NCI-H524 treated with DMSO at 0.1 percent for 48 hours (cell line): ENCODE measurements around the gene CDK12.
"Not testable (repeated sequence)": the region's sequence is repeated elsewhere in the genome, so short reads cannot be mapped to it uniquely, and the experiment has no call there.

ENCODE experiments used
- DNase-seq: peaks from one replicate; lab custom pipeline; 2025; lab: John Stamatoyannopoulos, UW

CDK12 gene

DNA sequence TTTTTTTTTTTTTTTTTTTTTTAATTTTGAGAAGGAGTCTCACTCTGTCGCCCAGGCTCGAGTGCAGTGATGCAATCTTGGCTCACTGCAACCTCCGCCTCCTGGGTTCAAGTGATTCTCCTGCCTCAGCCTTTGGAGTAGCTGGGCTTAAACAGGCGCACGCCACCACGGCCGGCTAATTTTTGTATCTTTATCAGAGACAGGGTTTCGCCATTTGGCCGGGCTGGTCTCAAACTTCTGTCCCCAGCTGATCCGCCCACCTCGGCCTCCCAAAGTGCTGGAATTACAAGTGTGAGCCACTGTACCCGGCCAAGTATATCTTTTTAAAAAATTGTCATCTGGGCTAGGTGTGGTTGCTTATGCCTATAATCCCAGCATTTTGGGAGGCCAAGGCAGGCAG, 35.6 kb downstream of the CDK12 start:
- not testable (repeated sequence) for DNase-seq

DNA sequence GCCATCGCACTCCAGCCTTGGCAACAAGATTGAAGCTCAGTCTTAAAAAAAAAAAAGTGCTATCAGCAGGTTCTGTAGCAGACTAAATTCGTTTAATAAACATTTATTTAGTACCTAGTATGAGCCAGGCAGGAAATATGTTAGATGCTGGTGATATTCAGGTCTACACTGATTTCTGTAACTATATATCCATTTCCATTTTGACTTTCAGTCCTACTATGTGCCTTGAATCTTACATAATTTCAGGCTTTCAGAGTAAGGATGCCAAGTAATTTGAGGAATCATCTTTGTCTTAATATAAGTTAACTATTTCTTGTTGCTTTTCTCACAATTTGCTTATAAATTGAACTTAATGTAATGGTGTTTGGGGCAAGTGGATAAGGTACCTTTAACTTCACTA, 46.2 kb downstream of the CDK12 start:
- DNase-seq = no peak

DNA sequence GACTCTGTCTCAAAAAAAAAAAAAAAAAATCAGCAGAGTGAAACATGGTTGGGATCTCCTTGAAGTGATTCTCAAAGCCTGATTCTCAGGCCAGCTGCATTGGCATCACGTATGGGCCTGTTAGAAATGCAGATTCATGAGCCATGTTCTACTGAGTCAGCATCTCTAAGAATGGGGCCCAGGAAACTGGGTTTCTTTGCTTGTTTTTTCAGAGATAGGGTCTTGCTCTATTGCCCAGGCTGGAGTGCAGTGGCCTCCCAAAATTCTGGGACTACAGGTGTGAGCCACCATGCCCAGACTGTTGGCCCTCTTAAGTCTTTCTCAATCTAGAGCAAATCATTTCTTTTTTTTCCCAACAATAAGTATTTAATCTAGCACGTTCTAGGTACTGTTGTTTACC, 47.7 kb downstream of the CDK12 start:
- DNase-seq = no peak

DNA sequence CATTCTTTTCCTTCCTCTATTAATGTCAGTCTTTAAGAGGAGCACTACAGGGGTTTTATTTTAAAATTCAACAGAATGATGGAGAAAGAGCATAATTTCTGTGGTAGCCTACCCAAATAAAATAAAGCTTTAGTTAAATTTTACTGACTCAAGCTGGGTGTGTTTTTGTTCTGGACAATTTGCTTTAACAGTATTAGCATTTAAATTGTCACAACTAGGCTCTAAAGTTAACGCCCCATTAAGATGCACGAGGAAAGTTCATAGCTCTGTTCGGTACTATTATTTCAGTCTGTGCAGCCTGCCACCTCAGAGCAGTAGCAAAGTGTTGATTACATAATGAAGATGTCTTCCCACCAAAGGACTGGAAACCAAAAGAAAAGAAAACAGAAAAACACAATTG, 52.0 kb downstream of the CDK12 start:
- no peak for DNase-seq

DNA sequence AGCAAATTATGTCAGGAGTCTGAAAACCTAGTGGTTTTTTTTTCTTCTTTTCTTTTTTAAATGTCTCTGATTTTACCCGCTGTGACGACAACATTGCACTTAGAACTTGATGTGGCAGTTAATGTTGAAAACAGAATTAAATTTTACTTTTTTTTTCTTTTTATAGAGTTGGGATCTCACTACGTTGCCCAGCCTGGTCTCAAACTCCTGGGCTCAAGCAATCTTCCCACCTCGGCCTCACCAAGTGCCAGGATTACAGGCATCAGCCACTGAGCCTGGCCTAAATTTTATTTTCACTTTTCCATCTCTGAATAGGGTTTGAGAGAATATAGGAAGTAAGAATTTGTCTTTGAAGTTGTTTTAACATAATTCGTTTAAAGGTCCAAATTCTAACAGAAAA, 52.6 kb downstream of the CDK12 start:
- no peak for DNase-seq

DNA sequence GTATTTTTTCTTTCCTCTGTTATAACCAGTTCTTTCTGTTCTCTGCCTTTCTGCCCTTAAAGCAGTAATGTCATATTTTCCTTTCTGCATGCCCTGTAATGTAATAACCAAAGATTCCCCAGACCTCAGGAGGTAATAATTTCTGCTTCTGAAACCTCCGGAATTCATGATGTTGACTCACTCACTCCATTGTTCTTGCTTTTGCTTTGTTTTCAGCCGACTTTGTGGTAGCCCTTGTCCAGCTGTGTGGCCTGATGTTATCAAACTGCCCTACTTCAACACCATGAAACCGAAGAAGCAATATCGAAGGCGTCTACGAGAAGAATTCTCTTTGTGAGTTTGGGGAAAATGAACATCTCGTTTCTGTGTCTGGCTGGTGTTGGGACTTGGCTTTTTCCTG, 55.9 kb downstream of the CDK12 start:
- no peak for DNase-seq

DNA sequence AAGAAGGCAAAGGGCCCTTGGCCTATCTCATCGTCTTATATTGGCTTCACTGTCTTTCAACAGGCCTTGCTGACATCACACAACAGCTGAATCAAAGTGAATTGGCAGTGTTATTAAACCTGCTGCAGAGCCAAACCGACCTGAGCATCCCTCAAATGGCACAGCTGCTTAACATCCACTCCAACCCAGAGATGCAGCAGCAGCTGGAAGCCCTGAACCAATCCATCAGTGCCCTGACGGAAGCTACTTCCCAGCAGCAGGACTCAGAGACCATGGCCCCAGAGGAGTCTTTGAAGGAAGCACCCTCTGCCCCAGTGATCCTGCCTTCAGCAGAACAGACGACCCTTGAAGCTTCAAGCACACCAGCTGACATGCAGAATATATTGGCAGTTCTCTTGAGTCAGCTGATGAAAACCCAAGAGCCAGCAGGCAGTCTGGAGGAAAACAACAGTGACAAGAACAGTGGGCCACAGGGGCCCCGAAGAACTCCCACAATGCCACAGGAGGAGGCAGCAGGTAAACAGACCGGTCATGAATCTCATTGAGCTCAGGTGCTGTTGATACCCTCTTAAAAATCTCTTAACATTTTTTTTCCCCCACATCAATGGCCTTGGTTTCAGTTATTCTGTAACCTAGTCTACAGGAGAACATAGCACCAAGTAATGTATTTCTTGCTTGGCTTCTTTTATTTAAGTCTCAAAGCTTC, 64.7 kb downstream of the CDK12 start:
- DNase-seq = no peak

DNA sequence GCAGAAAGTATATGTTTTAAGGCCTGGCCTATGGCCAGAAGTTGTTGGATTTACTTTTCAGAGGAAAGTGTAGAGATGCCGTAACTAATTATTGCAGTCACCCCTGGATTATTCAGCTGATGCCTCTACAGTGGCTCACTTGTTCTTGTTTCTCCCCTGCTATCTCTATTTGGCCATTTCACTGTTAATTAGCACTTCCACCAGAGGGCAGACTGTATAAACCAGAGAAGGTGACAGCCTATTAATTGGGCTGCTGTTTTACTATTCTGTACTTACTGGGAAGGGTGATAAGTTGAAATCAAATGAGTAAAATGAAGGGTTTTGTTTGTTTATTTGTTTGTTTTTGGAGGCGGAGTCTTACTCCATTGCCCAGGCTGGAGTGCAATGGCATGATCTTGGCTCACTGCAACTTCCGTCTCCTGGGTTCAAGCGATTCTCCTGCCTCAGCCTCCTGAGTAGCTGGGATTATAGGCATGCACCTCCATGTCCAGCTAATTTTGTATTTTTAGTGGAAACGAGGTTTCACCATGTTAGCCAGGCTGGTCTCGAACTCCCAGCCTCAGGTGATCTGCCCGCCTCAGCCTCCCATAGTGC, 66.0 kb downstream of the CDK12 start:
- no peak for DNase-seq

DNA sequence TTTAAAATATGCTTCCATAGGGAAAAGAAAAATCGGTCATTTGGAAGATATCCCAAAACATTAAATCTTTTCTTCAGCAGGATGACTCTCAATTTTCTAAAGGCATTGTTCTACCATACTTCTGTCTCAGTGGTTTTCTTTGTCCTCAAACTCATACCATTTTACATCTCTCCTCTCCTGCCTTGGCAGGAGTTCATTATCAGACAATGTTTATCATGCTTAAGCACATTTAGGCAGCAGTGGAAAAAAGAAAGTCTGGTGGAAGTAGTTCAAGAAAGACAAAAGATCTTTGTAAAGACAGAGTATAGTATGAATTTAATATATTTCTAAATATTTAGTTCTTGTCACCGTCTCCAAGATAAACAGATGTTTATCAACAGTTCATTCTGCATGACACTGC, 68.2 kb downstream of the CDK12 start:
- DNase-seq = no peak

DNA sequence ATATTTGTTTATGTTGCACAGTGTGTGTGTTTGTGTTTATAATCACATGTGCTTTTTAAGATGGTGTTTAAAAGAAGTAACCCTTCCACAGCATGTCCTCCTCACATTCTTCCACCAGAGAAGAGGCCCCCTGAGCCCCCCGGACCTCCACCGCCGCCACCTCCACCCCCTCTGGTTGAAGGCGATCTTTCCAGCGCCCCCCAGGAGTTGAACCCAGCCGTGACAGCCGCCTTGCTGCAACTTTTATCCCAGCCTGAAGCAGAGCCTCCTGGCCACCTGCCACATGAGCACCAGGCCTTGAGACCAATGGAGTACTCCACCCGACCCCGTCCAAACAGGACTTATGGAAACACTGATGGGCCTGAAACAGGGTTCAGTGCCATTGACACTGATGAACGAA, 69.2 kb downstream of the CDK12 start:
- DNase-seq = no peak

DNA sequence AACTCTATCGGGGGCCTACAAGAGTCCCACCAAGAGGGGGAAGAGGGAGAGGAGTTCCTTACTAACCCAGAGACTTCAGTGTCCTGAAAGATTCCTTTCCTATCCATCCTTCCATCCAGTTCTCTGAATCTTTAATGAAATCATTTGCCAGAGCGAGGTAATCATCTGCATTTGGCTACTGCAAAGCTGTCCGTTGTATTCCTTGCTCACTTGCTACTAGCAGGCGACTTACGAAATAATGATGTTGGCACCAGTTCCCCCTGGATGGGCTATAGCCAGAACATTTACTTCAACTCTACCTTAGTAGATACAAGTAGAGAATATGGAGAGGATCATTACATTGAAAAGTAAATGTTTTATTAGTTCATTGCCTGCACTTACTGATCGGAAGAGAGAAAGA, 70.0 kb downstream of the CDK12 start:
- DNase-seq = no peak

DNA sequence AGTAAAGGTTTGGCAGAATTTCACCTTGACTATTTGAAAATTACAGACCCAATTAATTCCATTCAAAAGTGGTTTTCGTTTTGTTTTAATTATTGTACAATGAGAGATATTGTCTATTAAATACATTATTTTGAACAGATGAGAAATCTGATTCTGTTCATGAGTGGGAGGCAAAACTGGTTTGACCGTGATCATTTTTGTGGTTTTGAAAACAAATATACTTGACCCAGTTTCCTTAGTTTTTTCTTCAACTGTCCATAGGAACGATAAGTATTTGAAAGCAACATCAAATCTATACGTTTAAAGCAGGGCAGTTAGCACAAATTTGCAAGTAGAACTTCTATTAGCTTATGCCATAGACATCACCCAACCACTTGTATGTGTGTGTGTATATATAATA, 72.6 kb downstream of the CDK12 start:
- DNase-seq = no peak

DNA sequence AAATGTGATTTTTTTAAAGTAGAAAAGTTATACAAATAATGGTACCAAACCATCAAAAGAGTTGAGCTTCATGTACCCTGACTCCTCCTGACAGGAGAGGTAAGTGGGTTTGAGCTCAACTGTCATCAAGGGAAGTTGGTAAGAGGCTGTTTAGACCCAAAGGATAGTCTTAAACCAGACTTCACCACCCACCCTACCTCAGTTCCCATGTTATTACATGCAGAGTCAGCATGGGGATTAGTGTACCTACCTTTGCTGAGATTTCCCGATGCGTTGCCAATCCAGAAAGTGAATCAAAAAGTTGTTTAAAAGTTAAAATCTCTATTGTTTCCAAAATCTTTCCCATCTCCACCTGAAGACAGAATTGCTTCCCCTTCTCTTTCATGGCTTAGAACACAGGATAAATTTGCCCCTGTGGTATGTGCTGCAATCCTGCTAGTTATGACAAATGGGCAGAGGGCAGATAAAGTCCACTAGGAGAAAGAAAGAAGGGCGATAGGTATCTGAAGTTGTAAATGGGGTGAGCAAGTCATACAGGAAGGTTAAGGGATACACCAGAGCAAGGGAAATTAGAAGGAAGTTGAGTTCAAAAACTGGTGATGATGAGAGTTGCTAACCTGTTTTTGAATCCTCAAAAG, 73.6 kb downstream of the CDK12 start:
- DNase-seq = no peak

DNA sequence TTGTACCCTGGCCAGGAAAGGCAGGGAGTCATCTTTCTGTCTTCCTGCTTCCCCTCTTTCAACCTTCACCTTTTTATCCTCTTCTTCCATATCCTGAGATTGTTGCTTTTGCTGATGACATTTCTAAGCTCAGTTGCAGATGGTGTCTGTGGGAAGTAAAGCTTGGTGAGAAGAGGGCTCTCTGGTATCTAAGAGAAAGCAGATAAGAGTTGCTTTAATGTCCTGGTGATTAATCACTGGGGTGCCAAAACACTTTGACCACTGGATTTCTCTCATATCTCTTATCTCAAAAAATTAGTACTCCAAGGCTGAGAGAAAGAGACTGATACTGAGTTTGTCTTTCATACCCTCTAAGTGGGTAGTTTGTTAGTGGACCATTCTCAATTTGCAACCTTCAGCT, 75.2 kb downstream of the CDK12 start:
- DNase-seq = no peak

DNA sequence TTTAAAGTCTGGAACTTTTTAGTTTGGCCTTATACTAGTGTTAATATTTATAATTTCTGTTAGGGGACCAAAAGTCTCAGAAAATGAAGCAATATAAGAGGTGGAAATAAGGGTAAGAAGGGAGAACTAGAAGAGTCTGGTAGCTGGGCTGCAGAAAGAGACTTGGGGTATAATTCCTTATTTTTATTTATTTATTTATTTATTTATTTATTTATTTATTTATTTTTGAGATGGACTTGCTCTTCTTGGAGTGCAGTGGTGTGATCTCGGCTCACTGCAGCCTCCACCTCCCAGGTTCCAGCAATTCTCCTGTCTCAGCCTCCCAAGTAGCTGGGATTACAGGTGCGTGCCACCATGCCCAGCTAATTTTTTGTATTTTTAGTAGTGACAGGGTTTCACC, 76.1 kb downstream of the CDK12 start:
- not testable (repeated sequence) for DNase-seq

DNA sequence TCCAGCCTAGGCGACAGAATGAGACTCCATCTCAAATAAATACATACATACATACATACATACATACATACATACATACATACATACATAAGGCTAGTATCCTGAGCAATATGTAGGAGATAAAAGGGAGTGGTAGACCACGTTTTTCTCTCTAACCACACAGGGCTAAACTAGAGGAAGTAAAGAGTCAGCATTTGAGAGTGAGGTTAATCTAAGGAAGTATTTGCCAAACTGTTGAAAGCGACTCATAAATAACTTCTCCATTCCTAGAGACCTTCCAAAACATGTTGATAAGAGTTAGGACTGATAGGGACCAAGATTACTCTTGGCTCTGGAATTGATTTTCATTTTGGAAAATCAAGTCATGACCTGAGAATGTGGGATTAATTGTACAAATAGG, 77.6 kb downstream of the CDK12 start:
- DNase-seq = no peak

DNA sequence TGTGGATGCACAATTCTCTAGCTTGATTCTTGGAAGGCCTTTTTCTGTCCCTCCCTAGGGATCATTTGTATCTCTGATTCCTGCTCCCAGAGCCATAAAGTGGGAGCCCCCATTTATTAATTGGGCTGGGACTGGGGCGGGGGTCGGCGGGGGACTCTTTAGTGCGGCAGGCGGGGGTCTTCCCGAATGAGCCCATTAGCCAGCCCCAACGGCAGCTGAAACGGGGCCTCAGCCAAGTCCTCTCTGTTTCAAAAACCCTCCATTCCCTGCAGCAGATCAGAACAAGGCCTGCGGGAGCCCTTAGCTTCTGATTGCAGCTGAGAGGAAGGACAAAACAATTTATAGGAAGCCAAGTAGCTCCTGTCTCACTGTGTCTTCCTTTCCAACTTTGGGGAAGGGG, 79.3 kb downstream of the CDK12 start:
- DNase-seq = no peak

DNA sequence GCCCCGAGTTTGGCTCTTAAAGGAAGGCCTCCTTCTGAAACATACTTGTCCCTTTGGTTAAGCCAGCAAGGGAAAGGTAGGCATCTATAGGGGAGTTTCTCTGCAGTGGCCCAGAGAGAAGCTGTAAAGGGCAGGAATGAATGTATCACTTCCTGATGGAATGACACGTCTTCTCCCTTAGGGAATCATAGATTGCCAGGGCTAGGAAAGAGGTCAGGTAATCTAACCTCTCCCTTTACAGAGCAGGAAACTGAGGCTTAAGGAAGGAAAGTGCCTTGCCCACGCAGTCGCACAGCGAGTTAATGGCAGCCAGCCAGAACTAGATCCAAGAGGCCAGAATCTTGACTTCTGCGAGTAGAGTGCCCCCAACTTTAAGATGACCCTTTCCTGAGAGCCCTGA, 80.4 kb downstream of the CDK12 start:
- DNase-seq = no peak

DNA sequence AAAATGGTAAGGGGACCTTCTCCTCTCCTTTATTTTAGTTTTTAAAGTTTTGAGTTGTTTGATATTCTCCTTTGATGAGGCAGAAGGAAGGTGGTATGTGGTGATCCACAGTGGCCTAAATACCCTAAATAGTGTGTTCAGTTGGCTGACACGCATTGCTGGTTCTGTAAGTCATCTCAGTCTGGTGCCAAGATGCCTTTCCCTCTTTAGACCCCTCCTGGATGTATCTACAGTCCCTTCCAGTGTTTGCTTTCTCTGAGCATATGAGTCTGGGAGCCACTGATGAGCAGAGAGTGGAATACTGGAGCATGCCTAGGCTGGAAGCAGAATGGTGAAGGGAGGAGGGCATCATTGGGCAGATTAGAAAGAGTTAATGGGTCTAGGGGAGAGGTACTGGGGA, 81.9 kb downstream of the CDK12 start:
- no peak for DNase-seq

DNA sequence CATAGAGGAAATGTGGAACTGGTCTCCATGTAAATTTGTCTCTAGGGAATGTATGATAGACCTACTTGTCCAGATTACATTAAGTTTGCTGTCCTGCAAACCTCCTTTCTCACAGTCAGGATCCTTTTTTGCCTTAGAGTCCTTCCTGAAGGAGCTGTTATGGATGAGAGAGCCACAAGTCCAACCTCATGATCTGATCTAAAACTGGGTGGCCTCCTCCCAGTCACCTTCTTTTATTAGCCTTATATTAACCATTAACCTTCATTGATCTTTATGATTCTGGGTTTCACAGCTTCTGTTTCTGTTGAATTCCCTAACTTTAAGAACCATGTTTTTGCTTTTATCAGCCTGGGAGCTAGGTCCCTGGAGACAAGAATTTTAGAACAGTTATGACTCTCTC, 82.4 kb downstream of the CDK12 start:
- DNase-seq = no peak

DNA sequence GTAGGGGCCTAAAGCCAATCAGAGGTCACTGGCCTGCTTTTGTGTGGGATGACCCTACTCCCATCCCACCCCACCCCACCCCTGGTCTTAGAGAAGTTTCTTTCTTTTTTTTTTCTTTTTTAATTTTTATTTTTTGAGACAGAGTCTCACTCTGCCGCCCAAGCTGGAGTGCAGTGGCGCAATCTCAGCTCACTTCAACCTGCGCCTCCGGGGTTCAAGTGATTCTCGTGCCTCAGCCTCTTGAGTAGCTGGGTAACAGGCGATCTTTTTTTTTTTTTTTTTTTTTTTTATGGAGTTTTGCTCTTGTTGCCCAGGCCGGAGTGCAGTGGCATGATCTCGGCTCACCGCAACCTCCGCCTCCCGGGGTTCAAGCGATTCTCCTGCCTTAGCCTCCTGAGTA, 83.1 kb downstream of the CDK12 start:
- DNase-seq = not testable (repeated sequence)

DNA sequence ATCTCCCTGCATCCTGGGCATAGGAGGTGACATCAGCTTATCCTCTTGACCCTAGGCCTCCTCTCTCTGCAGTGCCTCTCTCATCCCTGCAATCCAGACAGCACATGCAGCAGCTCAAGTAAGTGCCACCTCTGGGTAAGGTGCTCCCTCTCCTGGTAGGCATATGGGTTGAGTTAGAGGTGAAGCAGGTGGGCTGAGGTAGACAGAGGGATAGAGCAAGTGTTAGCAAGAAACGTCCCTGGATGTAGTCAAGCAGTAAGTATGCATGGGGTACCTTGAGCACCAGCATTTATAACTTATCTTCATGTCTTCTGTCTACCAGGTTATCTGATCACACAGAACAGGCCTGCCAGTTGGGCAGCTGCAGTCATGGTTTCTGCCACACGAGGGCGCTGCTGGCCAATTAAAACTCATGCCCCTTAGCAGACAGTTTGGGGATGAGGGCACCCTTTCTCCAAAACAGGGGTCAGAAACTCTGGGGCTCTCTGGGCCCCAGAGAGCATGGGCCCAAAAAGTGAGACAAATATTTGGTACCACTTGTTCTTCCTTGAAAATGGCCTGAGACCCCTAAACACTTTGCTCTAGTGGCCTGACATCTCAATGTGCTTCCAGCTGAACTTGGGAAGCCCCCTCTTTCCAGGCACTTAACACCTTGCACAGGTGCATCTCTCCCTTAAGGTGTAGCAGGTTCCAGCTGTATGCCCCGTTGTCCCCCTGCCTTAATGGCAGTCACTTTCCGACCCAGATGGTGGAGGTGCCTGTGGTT, 86.6 kb downstream of the CDK12 start:
- DNase-seq = no peak
